HK-2 (cell line): ENCODE results near the gene SLC10A1.
A peak's percentile ranks its signal among the peaks of the same experiment; 100 is the strongest.
"Not testable (repeated sequence)": the region's sequence is repeated elsewhere in the genome, so short reads cannot be mapped to it uniquely, and the experiment has no call there.

Experiments used
- DNase-seq: peaks from one replicate; pipeline ENCODE4 v3.0.0-alpha.2; 2018; ENCODE audit not compliant: unreplicated experiment

Gene SLC10A1

GRCh38 chr14:69796797-69797500 is at the start of gene SLC10A1:
TSS of gene SLC10A1 (minus strand) at chr14:69797241. CDS start at chr14:69797155, 86 bp downstream.
- no peak for DNase-seq

GRCh38 chr14:69845787-69846186 is 48.7 kb upstream of the SLC10A1 start:
- peak; percentile 16 for DNase-seq

- DNase-seq = no peak
Measured at GRCh38 chr14:69845050-69845581, 48.1 kb upstream of the SLC10A1 start.

- no peak for DNase-seq
Measured at GRCh38 chr14:69844171-69844570, 47.1 kb upstream of the SLC10A1 start.

- no peak for DNase-seq
Measured at GRCh38 chr14:69842686-69843420, 45.8 kb upstream of the SLC10A1 start.

GRCh38 chr14:69841656-69842055 is 44.6 kb upstream of the SLC10A1 start:
- no peak for DNase-seq

- no peak for DNase-seq
Measured at GRCh38 chr14:69839661-69840060, 42.6 kb upstream of the SLC10A1 start.

GRCh38 chr14:69838881-69839416 is 41.9 kb upstream of the SLC10A1 start:
- no peak for DNase-seq

GRCh38 chr14:69828879-69829278 is 31.8 kb upstream of the SLC10A1 start:
- no peak for DNase-seq

- DNase-seq = no peak
Measured at GRCh38 chr14:69828354-69828753, 31.3 kb upstream of the SLC10A1 start.

GRCh38 chr14:69827560-69827959 is 30.5 kb upstream of the SLC10A1 start:
- no peak for DNase-seq

- DNase-seq = no peak
Measured at GRCh38 chr14:69822456-69822855, 25.4 kb upstream of the SLC10A1 start.

- no peak for DNase-seq
Measured at GRCh38 chr14:69820991-69821390, 23.9 kb upstream of the SLC10A1 start.

- DNase-seq = no peak
Measured at GRCh38 chr14:69819607-69820006, 22.6 kb upstream of the SLC10A1 start.

GRCh38 chr14:69818758-69819191 is 21.7 kb upstream of the SLC10A1 start:
- DNase-seq = peak; percentile 52

GRCh38 chr14:69816216-69816615 is 19.2 kb upstream of the SLC10A1 start:
- no peak for DNase-seq

GRCh38 chr14:69815556-69815955 is 18.5 kb upstream of the SLC10A1 start:
- DNase-seq = no peak

GRCh38 chr14:69814397-69814796 is 17.4 kb upstream of the SLC10A1 start:
- DNase-seq = no peak

GRCh38 chr14:69813346-69813745 is 16.3 kb upstream of the SLC10A1 start:
- not testable (repeated sequence) for DNase-seq

GRCh38 chr14:69812711-69813110 is 15.7 kb upstream of the SLC10A1 start:
- no peak for DNase-seq

GRCh38 chr14:69811868-69812252 is 14.8 kb upstream of the SLC10A1 start:
- no peak for DNase-seq

- DNase-seq = no peak
Measured at GRCh38 chr14:69811227-69811867, 14.3 kb upstream of the SLC10A1 start.
